Measurements from ENCODE around the gene VWA2.

Gene VWA2

DNA sequence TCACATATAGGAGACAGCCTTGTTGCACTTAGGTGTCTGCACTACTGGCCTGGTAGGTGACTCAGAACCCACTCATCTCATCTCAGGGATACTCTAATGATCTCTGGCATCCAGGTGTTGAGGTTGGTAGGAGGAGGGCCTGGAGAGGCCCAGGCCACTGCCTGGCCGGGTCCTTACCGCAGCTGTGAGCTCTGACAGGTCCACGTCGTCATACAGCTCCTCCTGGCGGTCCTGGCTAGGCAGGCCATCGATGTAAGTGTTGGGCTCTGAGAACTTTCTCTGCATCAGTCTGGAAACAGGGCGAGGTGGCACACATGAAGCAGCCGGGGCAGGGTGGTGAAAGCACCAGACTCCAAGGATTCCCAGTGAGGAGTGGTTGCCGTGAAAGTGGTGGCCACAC lies 62.1 kb downstream of the VWA2 start:
- Histone ChIP-seq H2BK120ac (ENCODE audit: low read depth, low read length) (no peak overlapping the region), H3K4me3 (ENCODE audit: low read length in 2 of 2) (no peak overlapping the region), H3K14ac (ENCODE audit: low read length) (no peak overlapping the region), H3K23ac (ENCODE audit: low read depth, low read length, poor library complexity) (peak overlapping the region; percentile 56), H3K9ac (ENCODE audit: low read depth, low read length, poor library complexity) (no peak overlapping the region), H2BK15ac (ENCODE audit: low read length) (no peak overlapping the region), H2AFZ (ENCODE audit: low read length) (no peak overlapping the region), H4K91ac (ENCODE audit: low read depth, low read length, poor library complexity) (no peak overlapping the region), H3K9me3 (replicated peaks in 1 of 2; ENCODE audit: control insufficient read depth in 2 of 2, insufficient read depth in 1 of 2, low read depth in 1 of 2, low read length in 2 of 2) (peaks cover 4 to 6% of the 10 kb centered on the region in 2 donors), H4K8ac (ENCODE audit: low read depth, low read length) (no peak overlapping the region), H3K27ac (replicated peaks; ENCODE audit: low read length) (no peak overlapping the region), H2BK5ac (ENCODE audit: low read length) (no peak overlapping the region), H3K18ac (ENCODE audit: low read length) (no peak overlapping the region), H2BK12ac (ENCODE audit: low read length) (no peak overlapping the region), H3K79me1 (ENCODE audit: low read depth, low read length) (no peaks in the 10 kb centered on the region), H3K4ac (ENCODE audit: low read length) (no peak overlapping the region), H3K4me2 (ENCODE audit: insufficient read depth, low read length, poor library complexity, severe bottlenecking) (no peak overlapping the region), H3K4me1 (ENCODE audit: control insufficient read depth in 2 of 2, insufficient read depth in 1 of 2, low read depth in 1 of 2, low read length in 2 of 2) (peaks cover 2 to 6% of the 10 kb centered on the region in 2 donors), H3K27me3 (ENCODE audit: control insufficient read depth in 3 of 3, insufficient read depth in 3 of 3, low read depth in 1 of 3, low read length in 3 of 3) (no peaks in the 10 kb centered on the region), H3K36me3 (replicated peaks in 1 of 2; ENCODE audit: control insufficient read depth in 2 of 2, insufficient read depth in 2 of 2, low read length in 2 of 2) (peaks cover 0 to 7% of the 10 kb centered on the region in 2 donors), H2AK5ac (ENCODE audit: low read depth, low read length) (no peak overlapping the region)
- WGBS, 2 donors (ENCODE audit: extremely low coverage in 2 of 2, insufficient read length in 2 of 2, insufficient replicate concordance in 1 of 2): no CpG with 5 or more reads among the region's 9 CpGs
- no peak for DNase-seq (ENCODE audit: low spot score)

DNA sequence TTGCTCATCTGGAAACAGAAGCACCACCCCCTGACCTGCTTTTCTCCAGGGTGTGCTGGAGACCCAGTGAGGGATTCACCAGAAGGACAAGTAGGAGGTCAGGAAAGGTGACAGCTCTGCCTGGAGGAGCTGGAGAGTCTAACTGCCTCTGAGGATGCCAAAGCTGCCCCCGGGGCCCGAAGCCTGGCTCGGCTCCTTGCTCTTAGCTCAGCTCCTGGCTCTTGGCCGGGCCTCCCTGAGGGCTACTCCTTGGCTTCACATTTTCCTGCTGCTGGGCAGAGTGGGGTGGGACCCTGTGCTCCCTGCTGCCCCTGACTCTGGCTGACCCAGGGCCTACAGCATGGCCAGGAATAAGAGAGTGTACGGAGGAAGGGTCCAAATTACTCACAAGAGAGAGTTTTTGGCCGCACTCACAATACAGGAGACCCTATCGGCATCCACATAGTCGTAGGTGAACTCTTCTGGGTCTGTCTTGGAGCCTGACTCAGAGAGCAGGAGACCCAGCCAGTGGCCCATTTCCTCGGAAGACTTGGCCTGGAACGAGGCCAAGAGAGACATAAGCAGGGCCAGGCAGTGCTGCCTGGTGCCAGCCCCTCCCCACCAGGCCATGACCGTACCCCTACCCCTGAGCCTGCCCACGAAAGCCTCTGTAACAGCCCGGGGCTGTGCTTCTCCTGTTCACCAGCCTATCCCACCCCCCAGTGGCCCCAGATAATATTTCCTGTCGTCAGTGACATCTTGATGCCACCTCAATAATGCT lies 63.1 kb downstream of the VWA2 start:
- H3K4me3 ChIP-seq (ENCODE audit: low read length in 2 of 2): no peak overlapping the region
- H3K23ac ChIP-seq (ENCODE audit: low read depth, low read length, poor library complexity): no peak overlapping the region
- no CpG with 5 or more reads among the region's 14 CpGs for WGBS, 2 donors (ENCODE audit: extremely low coverage in 2 of 2, insufficient read length in 2 of 2, insufficient replicate concordance in 1 of 2)
- no peak overlapping the region for H3K27ac ChIP-seq (replicated peaks; ENCODE audit: low read length)
- no peak overlapping the region for H4K91ac ChIP-seq (ENCODE audit: low read depth, low read length, poor library complexity)
- no peak overlapping the region for H3K9ac ChIP-seq (ENCODE audit: low read depth, low read length, poor library complexity)
- H3K79me1 ChIP-seq (ENCODE audit: low read depth, low read length): no peaks in the 10 kb centered on the region
- peaks cover 0 to 3% of the 10 kb centered on the region in 2 donors for H3K36me3 ChIP-seq (replicated peaks in 1 of 2; ENCODE audit: control insufficient read depth in 2 of 2, insufficient read depth in 2 of 2, low read length in 2 of 2)
- no peak overlapping the region for H2BK15ac ChIP-seq (ENCODE audit: low read length)
- H2AFZ ChIP-seq (ENCODE audit: low read length): no peak overlapping the region
- no peak overlapping the region for H2BK5ac ChIP-seq (ENCODE audit: low read length)
- peak overlapping the region; percentile 72 for H3K14ac ChIP-seq (ENCODE audit: low read length)
- no peak overlapping the region for H3K4ac ChIP-seq (ENCODE audit: low read length)
- H3K18ac ChIP-seq (ENCODE audit: low read length): peak overlapping the region; percentile 16
- H3K4me1 ChIP-seq (ENCODE audit: control insufficient read depth in 2 of 2, insufficient read depth in 1 of 2, low read depth in 1 of 2, low read length in 2 of 2): peaks cover 2 to 6% of the 10 kb centered on the region in 2 donors
- no peak overlapping the region for H4K8ac ChIP-seq (ENCODE audit: low read depth, low read length)
- no peak for DNase-seq (ENCODE audit: low spot score)
- H2BK12ac ChIP-seq (ENCODE audit: low read length): no peak overlapping the region
- H2BK120ac ChIP-seq (ENCODE audit: low read depth, low read length): no peak overlapping the region
- no peak overlapping the region for H3K4me2 ChIP-seq (ENCODE audit: insufficient read depth, low read length, poor library complexity, severe bottlenecking)
- peaks cover 0 to 2% of the 10 kb centered on the region in 2 donors for H3K9me3 ChIP-seq (replicated peaks in 1 of 2; ENCODE audit: control insufficient read depth in 2 of 2, insufficient read depth in 1 of 2, low read depth in 1 of 2, low read length in 2 of 2)
- H2AK5ac ChIP-seq (ENCODE audit: low read depth, low read length): peak overlapping the region; percentile 51
- H3K27me3 ChIP-seq (ENCODE audit: control insufficient read depth in 3 of 3, insufficient read depth in 3 of 3, low read depth in 1 of 3, low read length in 3 of 3): no peaks in the 10 kb centered on the region

DNA sequence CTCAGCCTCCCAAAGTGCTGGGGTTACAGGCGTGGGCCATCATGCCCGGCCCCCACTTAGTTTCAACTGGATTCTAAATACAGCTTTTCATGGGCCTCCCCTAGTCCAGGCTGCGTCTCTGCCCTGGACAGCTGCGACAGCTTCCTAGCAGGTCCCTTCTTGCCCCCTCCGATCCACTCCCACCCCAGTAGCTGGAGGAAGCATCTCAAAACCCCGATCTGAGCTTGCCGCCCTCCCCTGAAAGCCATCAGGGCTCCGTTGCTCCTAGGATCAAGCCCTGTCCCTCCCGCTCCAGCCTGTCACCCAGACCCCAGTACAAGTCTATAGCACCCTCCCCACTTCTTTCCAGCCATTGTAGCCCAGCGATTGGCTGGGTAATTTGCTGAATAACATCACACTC lies 64.5 kb downstream of the VWA2 start:
- no peak overlapping the region for H3K27ac ChIP-seq (replicated peaks; ENCODE audit: low read length)
- WGBS, 2 donors (ENCODE audit: extremely low coverage in 2 of 2, insufficient read length in 2 of 2, insufficient replicate concordance in 1 of 2): no CpG with 5 or more reads among the region's 10 CpGs
- DNase-seq (ENCODE audit: low spot score): no peak

DNA sequence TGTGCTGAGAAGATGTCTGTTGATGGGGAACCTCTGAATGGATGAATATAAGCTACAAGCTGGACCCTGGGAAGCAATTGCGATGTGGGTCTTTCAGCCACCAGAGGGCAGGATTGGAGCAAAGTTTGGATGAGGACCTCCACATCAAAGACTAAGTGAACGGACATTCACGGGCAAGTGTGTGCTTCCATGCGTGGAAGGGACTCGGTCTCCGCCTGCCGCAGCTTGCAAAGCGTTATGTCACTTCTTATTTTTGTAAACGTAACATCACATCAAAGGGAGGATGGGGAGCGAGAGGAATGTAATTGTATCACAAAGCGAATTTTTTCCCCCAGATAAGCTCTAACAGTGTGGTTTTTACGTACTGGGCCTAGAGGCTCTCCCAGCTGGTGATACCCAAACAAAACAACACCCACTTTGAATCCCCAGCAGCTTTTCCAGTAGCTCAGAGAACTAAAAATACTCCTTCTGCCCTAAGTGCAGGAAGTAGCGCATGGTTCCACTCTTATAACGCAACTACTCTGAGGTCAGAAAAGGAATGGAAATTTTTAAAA lies 65.0 kb downstream of the VWA2 start:
- Histone ChIP-seq H3K9ac (ENCODE audit: low read depth, low read length, poor library complexity) (no peak overlapping the region), H3K27ac (replicated peaks; ENCODE audit: low read length) (no peak overlapping the region), H3K9me3 (replicated peaks in 1 of 2; ENCODE audit: control insufficient read depth in 2 of 2, insufficient read depth in 1 of 2, low read depth in 1 of 2, low read length in 2 of 2) (no peaks in the 10 kb centered on the region), H3K36me3 (replicated peaks in 1 of 2; ENCODE audit: control insufficient read depth in 2 of 2, insufficient read depth in 2 of 2, low read length in 2 of 2) (no peaks in the 10 kb centered on the region), H3K27me3 (ENCODE audit: control insufficient read depth in 3 of 3, insufficient read depth in 3 of 3, low read depth in 1 of 3, low read length in 3 of 3) (no peaks in the 10 kb centered on the region), H3K4me3 (ENCODE audit: low read length in 2 of 2) (peak overlapping the region; percentile 54 to 84), H3K23ac (ENCODE audit: low read depth, low read length, poor library complexity) (no peak overlapping the region), H4K91ac (ENCODE audit: low read depth, low read length, poor library complexity) (no peak overlapping the region), H3K4me1 (ENCODE audit: control insufficient read depth in 2 of 2, insufficient read depth in 1 of 2, low read depth in 1 of 2, low read length in 2 of 2) (peaks cover 12 to 19% of the 10 kb centered on the region in 2 donors), H3K4ac (ENCODE audit: low read length) (no peak overlapping the region), H3K18ac (ENCODE audit: low read length) (no peak overlapping the region), H3K14ac (ENCODE audit: low read length) (no peak overlapping the region), H3K79me1 (ENCODE audit: low read depth, low read length) (no peaks in the 10 kb centered on the region), H3K4me2 (ENCODE audit: insufficient read depth, low read length, poor library complexity, severe bottlenecking) (peak overlapping the region; percentile 81), H4K8ac (ENCODE audit: low read depth, low read length) (no peak overlapping the region), H2BK15ac (ENCODE audit: low read length) (no peak overlapping the region), H2BK120ac (ENCODE audit: low read depth, low read length) (no peak overlapping the region), H2BK5ac (ENCODE audit: low read length) (no peak overlapping the region), H2AFZ (ENCODE audit: low read length) (peak overlapping the region; percentile 96), H2AK5ac (ENCODE audit: low read depth, low read length) (no peak overlapping the region), H2BK12ac (ENCODE audit: low read length) (no peak overlapping the region)
- DNase-seq (ENCODE audit: low spot score): peak; percentile 79
- WGBS, 2 donors (ENCODE audit: extremely low coverage in 2 of 2, insufficient read length in 2 of 2, insufficient replicate concordance in 1 of 2): no CpG with 5 or more reads among the region's 14 CpGs

More for the DNA sequence above, 64.5 kb downstream of the VWA2 start:
- Histone ChIP-seq H3K9me3 (replicated peaks in 1 of 2; ENCODE audit: control insufficient read depth in 2 of 2, insufficient read depth in 1 of 2, low read depth in 1 of 2, low read length in 2 of 2) (no peaks in the 10 kb centered on the region), H2BK5ac (ENCODE audit: low read length) (no peak overlapping the region), H3K79me1 (ENCODE audit: low read depth, low read length) (no peaks in the 10 kb centered on the region), H3K4me2 (ENCODE audit: insufficient read depth, low read length, poor library complexity, severe bottlenecking) (no peak overlapping the region), H2BK120ac (ENCODE audit: low read depth, low read length) (no peak overlapping the region), H3K4me3 (ENCODE audit: low read length in 2 of 2) (no peak overlapping the region), H3K27me3 (ENCODE audit: control insufficient read depth in 3 of 3, insufficient read depth in 3 of 3, low read depth in 1 of 3, low read length in 3 of 3) (no peaks in the 10 kb centered on the region), H4K91ac (ENCODE audit: low read depth, low read length, poor library complexity) (no peak overlapping the region), H3K23ac (ENCODE audit: low read depth, low read length, poor library complexity) (no peak overlapping the region), H3K9ac (ENCODE audit: low read depth, low read length, poor library complexity) (no peak overlapping the region), H4K8ac (ENCODE audit: low read depth, low read length) (no peak overlapping the region), H2AK5ac (ENCODE audit: low read depth, low read length) (no peak overlapping the region), H3K14ac (ENCODE audit: low read length) (no peak overlapping the region), H3K18ac (ENCODE audit: low read length) (peak overlapping the region; percentile 41), H3K36me3 (replicated peaks in 1 of 2; ENCODE audit: control insufficient read depth in 2 of 2, insufficient read depth in 2 of 2, low read length in 2 of 2) (no peaks in the 10 kb centered on the region), H2BK15ac (ENCODE audit: low read length) (no peak overlapping the region), H2AFZ (ENCODE audit: low read length) (peak overlapping the region; percentile 96), H2BK12ac (ENCODE audit: low read length) (no peak overlapping the region), H3K4ac (ENCODE audit: low read length) (no peak overlapping the region), H3K4me1 (ENCODE audit: control insufficient read depth in 2 of 2, insufficient read depth in 1 of 2, low read depth in 1 of 2, low read length in 2 of 2) (peaks cover 7 to 14% of the 10 kb centered on the region in 2 donors)
